ENCODE data around the gene SMPD3. TPM values are rescaled to one million over a fixed set of nuclear protein-coding genes. Genes with fewer than 3 reads are reported as not detected.

Gene SMPD3
- total RNA-seq, 4 donors from 2014 or later, result 0.22 to 0.38 TPM; not detected in 2

GRCh38 chr16:68378436-68379415 lies 69.6 kb downstream of the SMPD3 start:
- no peak for TF ChIP-seq CTCF (IDR thresholded peaks at IDR 0.05; ENCODE audit: low read depth)

DNA sequence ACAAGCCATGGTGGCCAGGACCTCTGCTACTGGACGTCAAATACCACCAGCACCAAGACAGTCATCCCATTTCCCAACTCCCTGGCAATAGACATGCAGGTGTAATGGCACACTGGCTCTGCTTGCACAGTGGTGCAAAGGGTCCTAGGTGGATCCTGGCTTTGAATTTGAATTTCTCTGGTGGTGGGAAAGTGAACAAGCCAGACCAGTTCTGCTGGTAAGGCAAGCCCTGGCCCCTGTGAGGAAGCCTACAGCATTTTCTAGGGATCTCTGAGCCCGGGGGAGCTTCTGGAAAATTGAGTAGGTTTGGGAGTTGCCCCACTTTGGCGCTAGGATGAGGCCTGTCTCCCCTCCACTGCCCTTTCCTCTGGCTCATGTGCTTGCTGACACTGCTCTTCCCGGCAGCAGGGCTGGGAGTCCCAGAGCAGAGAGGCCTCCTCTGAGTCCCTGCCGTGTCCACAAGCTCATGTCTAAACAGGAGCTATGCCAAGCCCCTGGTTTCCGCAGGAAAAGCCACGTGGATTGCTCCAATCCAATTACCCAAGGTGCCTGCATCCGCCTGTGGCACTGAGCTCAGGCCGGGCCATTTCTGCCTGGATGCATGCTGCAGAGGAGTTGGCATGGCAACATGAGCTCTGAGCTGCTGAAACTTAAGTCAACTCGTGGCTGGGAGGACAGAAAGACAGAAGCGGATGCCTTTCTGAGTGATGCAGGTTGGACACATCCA lies 70.5 kb downstream of the SMPD3 start:
- no peak for TF ChIP-seq CTCF (IDR thresholded peaks at IDR 0.05; ENCODE audit: low read depth)

DNA sequence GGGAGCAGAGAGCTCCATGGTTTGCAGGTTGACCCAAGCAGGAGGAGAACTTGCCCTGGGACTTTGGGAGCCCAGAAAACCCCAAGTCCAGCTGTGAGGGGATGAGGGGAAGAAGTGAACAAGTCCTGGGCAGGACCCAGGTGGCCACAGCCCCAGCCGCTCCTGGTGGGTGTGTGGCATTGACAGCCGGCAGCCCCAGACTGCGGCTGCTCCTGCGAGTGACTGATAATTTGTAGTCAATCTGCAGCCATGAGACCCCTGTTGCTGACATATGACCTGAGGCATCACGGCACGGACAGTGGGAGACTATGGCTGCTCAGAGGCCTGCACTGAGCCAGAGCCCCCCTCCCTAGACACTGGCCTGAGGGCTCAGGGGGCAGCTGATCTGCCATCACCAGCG lies 71.1 kb downstream of the SMPD3 start:
- TF ChIP-seq CTCF (IDR thresholded peaks at IDR 0.05; ENCODE audit: low read depth), result no peak

DNA sequence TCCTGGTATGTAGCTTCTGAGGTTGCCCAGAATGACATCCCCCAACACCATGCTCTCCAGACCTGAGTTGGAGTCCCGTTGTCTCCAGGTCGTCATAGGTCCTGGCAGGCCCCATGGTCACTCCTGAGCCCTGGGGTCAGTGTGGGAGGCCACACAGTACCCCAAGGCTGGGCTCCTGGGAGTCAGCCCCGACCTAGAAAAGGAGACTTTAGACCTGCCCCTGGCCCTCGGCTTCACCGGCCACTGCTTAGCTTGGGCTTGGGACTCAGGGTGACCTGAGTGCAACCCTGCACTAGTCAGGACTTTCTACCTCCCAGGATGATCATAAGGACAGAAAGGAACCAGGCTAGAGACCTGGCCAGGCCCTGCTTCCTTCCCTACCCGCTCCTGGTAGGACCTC lies 71.7 kb downstream of the SMPD3 start:
- TF ChIP-seq CTCF (IDR thresholded peaks at IDR 0.05; ENCODE audit: low read depth), result no peak

DNA sequence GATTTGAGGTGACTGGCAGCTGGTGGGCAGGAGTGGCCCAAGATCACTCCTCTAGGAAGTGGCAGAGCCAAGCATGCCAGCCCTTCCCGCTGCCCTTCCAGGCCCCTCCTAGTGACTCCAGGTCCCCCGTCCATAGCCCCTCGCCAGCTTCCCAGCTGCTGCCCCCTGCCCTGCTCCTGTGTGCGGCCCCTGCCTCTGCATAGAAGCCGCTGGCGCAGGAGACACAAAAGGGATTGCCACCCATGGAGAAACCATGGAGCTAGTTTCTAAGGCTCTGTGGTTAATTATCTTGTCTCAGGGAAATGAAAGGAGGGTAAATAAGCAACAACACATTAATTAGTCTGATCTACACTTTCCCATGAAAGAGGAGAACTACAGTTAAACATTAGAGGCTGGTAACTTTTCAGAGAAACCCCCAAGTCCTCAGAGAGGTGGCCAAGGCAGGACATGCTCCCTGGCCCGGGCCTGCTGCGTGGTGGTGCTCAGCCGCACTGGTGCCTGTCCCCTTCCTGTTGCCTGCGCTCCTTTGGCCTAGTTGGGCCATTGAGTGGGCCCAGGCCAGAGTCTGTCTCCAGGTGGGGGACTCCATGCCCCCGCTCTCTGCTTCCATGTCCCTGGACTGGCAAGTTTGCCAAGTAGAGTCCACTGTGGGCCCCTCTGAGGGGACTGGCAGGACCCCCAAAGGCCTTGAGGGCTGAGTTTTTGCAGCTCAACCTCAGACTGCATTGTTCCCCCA lies 72.3 kb downstream of the SMPD3 start:
- no peak for TF ChIP-seq CTCF (IDR thresholded peaks at IDR 0.05; ENCODE audit: low read depth)

DNA sequence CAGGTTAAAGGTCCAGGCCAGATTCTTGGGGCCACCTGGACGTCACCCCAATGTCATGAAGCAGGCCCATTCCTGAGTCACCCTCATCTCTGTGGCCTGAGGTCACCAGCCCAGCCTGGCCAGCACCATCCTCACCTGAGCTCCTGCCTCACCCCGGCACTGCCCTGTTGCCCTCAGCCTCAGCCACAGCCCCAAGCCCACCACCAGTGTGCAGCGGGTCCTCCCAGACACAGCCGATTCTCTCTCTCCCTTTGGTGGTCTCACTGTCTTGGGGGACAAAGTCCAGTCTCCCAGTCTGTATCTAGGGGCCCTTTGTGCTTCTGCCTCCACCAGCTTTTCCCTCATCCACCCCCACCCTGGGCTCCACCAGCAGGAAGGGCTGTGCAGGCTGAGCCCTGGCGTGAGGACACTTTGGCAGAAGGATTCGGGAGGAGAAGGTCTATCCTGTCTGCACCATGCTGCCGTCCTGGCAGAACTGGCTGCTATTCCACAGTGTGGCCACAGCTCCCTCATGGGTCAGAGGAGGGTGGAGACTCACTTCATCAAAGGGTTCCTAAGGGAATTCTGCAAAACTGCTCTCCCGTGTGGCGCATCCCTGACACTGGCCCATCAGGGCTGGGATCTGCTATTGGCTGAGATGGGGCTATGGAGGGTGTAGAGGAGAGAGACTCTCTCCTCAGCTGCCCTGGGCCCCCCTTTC lies 73.2 kb downstream of the SMPD3 start:
- TF ChIP-seq CTCF (IDR thresholded peaks at IDR 0.05; ENCODE audit: low read depth), result no peak
